Measurements from ENCODE around the gene B3GNT8. TPM values are rescaled to one million over a fixed set of nuclear protein-coding genes. Genes with fewer than 3 reads are reported as not detected.
"Not testable (repeated sequence)": the region's sequence is repeated elsewhere in the genome, so short reads cannot be mapped to it uniquely, and the experiment has no call there.

The B3GNT8 gene
- polyA plus RNA-seq, 12 donors, result 0.75 to 7.7 (median 2.1) TPM; not detected in 1

DNA sequence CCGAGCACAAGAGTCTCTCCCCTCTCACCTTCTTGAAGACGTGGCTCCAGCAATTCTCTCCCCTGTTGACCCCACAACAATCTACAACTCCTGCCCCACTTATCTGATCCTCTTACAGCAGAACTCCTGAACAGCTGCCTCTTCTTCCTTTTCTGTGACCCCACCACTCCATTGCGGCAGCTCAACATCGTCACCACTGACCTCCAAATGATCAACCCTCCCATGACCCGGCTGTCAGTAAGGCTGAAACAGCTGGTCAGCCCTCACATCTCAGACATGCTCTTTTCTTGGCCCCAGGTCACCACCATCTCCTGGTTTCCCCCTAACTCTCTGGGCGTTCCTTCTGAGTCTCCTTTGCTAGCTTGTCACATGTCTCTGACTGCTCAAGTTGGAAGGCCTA lies 31.8 kb downstream of the B3GNT8 start:
- DNase-seq, result no peak

DNA sequence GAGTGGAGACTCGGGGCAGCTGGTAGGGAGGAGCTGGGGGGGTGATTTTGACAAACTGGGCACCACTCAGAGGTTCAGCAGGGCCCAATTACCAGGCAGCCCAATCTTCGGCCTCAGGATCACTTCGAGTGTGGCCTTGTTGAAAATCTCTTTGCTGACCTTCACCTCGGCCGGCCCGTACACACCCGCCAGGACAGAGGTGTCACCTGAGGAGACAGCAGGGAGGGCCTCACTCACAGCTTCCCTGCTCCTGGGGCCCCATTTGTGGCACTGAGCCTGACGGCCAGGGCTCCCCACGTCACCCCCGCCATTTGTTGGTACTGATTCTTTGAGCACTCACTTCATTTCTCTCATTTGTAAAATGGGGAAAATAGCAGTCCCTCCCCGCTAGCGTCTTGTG lies 34.4 kb downstream of the B3GNT8 start:
- no peak for DNase-seq

DNA sequence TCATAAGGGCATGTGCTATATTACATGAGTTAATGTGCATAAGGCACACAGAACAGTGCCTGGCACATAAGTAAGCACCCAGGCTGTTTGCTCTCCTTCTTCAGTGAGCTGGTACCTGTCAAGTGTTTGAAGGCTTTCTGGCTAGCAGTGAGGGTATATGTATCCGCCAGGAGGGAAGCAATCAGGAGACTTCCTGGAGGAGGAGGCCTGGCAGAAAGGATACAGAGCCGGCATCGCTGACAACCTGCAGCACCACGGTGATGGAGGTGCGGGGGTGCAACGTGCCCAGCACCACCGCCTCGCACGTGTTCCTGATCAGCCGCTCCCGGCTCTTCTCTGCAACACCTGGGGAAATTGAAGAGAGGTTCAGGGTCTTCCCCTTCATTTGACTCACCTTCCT lies 35.6 kb downstream of the B3GNT8 start:
- DNase-seq, result no peak

DNA sequence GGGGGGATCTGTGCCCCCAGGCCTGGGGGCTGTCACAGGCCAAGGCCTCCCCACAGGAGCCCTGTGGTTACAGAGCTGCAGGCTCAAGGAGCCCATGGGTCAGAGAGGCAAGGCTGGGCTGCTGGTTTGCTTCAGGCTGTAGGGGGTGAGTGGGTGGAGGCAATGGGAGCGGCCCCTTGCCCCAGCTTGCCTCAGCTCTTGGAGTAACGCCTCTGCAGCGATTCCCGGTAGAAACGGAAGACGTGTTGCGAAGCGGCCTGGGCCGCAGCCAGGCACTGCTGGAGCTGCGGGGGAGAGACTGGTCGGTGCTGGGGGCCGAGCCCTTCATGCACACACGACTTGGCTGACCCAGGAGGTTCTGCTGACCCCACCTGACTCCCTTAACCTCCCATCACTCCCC lies 40.7 kb downstream of the B3GNT8 start:
- no peak for DNase-seq

DNA sequence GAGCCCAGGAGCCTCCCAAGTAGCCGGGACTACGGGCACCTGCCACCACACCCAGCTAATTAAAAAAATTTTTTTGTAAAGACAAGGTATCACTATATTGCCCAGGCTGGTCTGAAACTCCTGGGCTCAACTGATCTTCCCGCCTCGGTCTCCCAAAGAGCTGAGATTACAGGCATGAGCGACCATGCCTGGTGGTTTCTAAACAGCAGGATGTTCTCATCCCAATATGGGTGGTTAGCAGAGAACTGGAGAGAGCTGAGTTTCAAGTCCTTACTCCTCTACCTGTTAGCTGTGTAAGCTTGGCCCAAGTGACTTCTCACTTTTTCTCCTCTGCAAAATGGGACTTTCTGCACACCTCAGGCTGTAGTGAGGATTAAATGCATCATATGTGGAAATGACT lies 42.8 kb downstream of the B3GNT8 start:
- DNase-seq, result no peak

DNA sequence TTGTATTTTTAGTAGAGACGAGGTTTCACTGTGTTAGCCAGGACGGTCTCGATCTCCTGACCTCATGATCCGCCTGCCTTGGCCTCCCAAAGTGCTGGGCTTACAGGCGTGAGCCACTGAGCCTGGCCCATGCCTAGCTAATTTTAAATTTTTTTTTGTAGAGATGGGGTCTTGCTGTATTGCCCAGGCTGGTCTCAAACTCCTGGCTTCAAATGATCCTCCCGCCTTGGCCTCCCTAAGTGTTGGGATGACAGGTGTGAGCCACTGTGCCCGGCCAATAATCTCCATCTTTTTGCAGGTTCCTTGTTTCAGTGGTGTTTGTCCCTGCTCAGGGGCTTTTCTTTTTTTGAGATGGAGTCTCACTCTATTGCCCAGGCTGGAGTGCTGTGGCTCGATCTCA lies 45.6 kb downstream of the B3GNT8 start:
- DNase-seq, result not testable (repeated sequence)

DNA sequence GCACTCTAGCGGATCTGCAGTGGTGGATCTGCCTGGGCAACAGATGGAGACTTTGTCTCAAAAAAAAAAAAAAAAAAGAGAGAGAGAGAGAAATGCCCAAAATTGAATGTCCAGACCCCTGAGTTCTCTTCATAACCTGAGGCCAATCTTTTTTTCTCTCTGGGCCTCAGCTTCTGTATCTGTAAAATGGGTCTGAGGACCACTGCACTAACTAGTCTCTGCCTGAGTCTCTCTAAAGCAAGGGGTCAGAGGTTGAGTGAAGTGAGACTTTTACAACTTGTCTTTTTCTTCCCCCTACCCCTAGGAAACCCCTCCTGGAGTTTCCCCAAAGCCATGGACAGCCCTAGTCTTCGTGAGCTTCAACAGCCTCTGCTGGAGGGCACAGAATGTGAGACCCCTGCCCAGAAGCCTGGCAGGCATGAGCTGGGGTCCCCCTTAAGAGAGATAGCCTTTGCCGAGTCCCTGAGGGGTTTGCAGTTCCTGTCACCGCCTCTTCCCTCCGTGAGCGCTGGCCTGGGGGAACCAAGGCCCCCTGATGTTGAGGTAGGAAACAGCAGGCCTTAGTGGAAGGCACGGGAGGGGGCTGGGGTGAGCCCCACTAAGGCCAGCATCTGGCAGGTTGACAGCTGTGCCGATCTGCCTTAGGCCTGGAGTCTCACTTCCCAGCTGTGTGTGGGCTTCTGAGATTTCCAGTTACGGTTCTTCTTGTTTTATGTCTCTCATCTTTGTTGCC lies 49.0 kb downstream of the B3GNT8 start:
- DNase-seq, result no peak

DNA sequence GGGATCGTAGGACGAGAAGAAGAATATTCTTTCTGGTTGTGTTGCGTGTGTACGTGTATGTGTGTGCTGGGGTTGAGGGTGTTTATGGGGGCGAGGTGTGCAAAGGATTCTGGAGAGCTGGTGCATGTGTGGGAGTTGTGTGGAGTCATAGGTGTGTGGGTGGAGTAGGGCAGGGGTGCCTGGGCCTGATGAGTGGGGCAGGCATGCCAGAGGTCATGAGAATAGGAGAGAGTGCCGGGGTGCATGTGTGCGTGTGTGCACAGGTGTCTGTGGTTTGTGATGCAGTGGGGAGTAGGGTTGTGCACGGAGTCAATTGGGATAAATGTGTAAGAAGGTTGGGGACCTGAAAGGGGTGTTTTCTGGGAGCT lies 50.2 kb downstream of the B3GNT8 start:
- DNase-seq, result no peak

DNA sequence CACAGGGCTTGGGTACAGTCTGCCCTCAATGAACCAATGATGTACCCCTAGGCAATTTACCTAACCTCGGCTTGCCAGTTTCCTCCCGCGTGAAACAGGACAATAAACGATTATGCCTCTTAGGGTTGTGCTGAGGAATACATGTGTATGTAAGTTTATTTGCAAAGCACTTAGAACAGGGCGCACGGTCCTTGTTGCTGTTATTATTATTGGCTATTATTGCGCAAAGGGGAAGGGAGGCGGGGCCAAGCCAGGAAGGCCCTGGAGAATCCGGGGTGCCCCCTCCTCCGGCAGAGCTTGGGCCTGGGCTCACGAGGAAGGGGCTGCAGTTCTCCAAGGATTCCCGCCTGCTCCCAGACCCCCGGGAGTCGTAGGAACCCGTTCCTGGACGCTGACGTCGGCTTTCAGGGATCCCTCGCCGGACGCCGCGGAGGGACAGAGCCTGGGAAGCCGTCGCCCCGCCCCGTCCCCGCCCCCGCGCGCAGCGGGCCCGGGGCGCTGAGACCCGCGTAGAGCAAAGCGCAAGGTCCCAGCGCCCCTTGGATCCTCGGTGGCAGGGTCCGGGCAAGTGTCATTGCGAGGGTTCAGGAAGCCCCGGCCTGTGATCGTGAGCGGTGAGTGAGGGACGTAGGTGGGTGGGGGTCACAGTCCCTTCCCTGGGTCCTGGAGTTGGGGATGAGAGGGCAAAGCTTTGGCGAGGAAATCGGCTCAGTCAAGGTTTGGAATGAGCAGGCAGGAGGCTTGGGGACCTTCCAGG lies 50.8 kb downstream of the B3GNT8 start, which contains the start of gene TMEM91:
Gene TMEM91 (plus strand): TSS at position 293 of the 757 bp plus-strand sequence. CDS start 1,777 bp downstream, outside the sequence.
- DNase-seq, result peak; percentile 24

Other genes starting within 250 kb of the B3GNT8 start
- gene CYP2S1, start 234.2 kb downstream of the B3GNT8 start, polyA plus RNA-seq (ENCODE audit: insufficient read length in 12 of 12), result 1 to 10 TPM in 3 of 12 donors, under 1 TPM in 7, not detected in 2; 0.20 to 6.2 (median 0.44) TPM
- gene AXL, start 208.2 kb downstream of the B3GNT8 start, polyA plus RNA-seq (ENCODE audit: insufficient read length in 12 of 12), result 100 to 1,000 TPM in 1 of 12 donors, 10 to 100 TPM in 11; 14.8 to 207 (median 28.6) TPM
- 1,000 to 10,000 TPM in 1 of 12 donors, 100 to 1,000 TPM in 11; 136 to 1,638 (median 158) TPM for gene HNRNPUL1, start 163.0 kb downstream of the B3GNT8 start, polyA plus RNA-seq (ENCODE audit: insufficient read length in 12 of 12)
- gene CCDC97, start 117.2 kb downstream of the B3GNT8 start, polyA plus RNA-seq (ENCODE audit: insufficient read length in 12 of 12), result 10 to 100 TPM in 11 of 12 donors, not detected in 1; 29.3 to 58.0 (median 34.4) TPM
- 10 to 100 TPM in 11 of 12 donors, not detected in 1; 13.6 to 35.4 (median 18.1) TPM for gene TGFB1, start 73.5 kb downstream of the B3GNT8 start, polyA plus RNA-seq (ENCODE audit: insufficient read length in 12 of 12)
- gene B9D2, start 63.2 kb downstream of the B3GNT8 start, polyA plus RNA-seq (ENCODE audit: insufficient read length in 12 of 12), result 1 to 10 TPM in 10 of 12 donors, not detected in 2; 1.5 to 3.2 (median 2.3) TPM
- 10 to 100 TPM in 2 of 12 donors, 1 to 10 TPM in 8, not detected in 2; 3.5 to 14.2 (median 5.2) TPM for gene TMEM91, start 50.8 kb downstream of the B3GNT8 start, polyA plus RNA-seq (ENCODE audit: insufficient read length in 12 of 12)
- 10 to 100 TPM in 11 of 12 donors, not detected in 1; 11.0 to 35.4 (median 14.1) TPM for gene EXOSC5, start 30.0 kb downstream of the B3GNT8 start, polyA plus RNA-seq (ENCODE audit: insufficient read length in 12 of 12)
- 10 to 100 TPM in 11 of 12 donors, not detected in 1; 19.2 to 69.1 (median 25.6) TPM for gene BCKDHA, start 29.6 kb downstream of the B3GNT8 start, polyA plus RNA-seq (ENCODE audit: insufficient read length in 12 of 12)
- 10 to 100 TPM in 11 of 12 donors, not detected in 1; 34.6 to 76.0 (median 38.3) TPM for gene DMAC2, start 12.5 kb upstream of the B3GNT8 start, polyA plus RNA-seq (ENCODE audit: insufficient read length in 12 of 12)
- gene ERICH4, start 15.8 kb upstream of the B3GNT8 start, polyA plus RNA-seq (ENCODE audit: insufficient read length in 12 of 12), result under 1 TPM in 6 of 12 donors, not detected in 6; 0.19 to 0.46 (median 0.33) TPM
- 1 to 10 TPM in 8 of 12 donors, under 1 TPM in 2, not detected in 2; 0.85 to 2.2 (median 1.6) TPM for gene CEACAM21, start 148.8 kb upstream of the B3GNT8 start, polyA plus RNA-seq (ENCODE audit: insufficient read length in 12 of 12)
- under 1 TPM in 4 of 12 donors, not detected in 8; 0.09 to 0.79 (median 0.29) TPM for gene CEACAM4, start 199.7 kb upstream of the B3GNT8 start, polyA plus RNA-seq (ENCODE audit: insufficient read length in 12 of 12)